Measurements from ENCODE around the gene NEU1. TPM values are rescaled to one million over a fixed set of nuclear protein-coding genes. Genes with fewer than 3 reads are reported as not detected.
A peak's percentile ranks its signal among the peaks of the same experiment; 100 is the strongest.

NEU1 gene
- total RNA-seq, 4 donors from 2014 or later: 20.8 to 42.7 (median 38.1) TPM

DNA sequence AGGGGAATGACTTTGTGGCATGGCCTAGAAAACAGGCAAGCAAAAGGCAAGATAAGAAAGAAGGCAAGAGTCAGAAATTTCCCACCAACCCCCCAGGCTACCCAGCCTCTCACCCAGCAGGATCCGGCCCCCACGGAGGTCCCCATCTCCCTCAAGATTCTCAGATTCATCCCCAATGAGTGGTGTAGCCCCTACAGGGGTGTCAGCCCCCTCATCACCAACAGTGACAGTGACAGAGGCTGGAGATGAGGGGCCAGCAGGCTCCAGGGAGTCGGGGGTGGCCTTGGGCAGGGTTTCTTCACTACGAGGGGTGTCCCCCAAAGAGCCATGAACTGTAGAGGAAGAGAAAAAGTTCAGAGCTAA, 33.9 kb upstream of the NEU1 start:
- H3K27me3 ChIP-seq: no peaks in the 10 kb centered on the region
- no peaks in the 10 kb centered on the region for H3K9me3 ChIP-seq
- ATAC-seq: no peak
- peak overlapping the region; percentile 85 to 95 (median 90) for H3K4me3 ChIP-seq
- TF ChIP-seq, protein P1, sequence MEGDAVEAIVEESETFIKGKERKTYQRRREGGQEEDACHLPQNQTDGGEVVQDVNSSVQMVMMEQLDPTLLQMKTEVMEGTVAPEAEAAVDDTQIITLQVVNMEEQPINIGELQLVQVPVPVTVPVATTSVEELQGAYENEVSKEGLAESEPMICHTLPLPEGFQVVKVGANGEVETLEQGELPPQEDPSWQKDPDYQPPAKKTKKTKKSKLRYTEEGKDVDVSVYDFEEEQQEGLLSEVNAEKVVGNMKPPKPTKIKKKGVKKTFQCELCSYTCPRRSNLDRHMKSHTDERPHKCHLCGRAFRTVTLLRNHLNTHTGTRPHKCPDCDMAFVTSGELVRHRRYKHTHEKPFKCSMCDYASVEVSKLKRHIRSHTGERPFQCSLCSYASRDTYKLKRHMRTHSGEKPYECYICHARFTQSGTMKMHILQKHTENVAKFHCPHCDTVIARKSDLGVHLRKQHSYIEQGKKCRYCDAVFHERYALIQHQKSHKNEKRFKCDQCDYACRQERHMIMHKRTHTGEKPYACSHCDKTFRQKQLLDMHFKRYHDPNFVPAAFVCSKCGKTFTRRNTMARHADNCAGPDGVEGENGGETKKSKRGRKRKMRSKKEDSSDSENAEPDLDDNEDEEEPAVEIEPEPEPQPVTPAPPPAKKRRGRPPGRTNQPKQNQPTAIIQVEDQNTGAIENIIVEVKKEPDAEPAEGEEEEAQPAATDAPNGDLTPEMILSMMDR (IDR thresholded peaks at IDR 0.05 in 4 of 5, conservative IDR thresholded peaks at IDR 0.05 in 1 of 5): no peak
- no peak for TF ChIP-seq POLR2A (IDR thresholded peaks at IDR 0.05)
- H3K27ac ChIP-seq: peak overlapping the region; percentile 71 to 95 (median 92)
- intact Hi-C loops (cut with DNase I; ENCODE audit: low total_unique reads): loop anchor here (2.0 to 10.0 kb wide), 3 partner anchors 62 to 352 kb away; partner anchors contain the start of genes ABHD16A, ATP6V1G2, DDX39B and NFKBIL1
- H3K36me3 ChIP-seq: peaks cover 0 to 35% of the 10 kb centered on the region in 2 donors
- peaks cover 13 to 18% of the 10 kb centered on the region in 2 donors for H3K4me1 ChIP-seq
- in situ Hi-C loops (cut with MboI; ENCODE audit: low sequenced_read_pairs in 4 of 4): loop anchor here in 1 of 4 donors (10.0 kb wide), 1 partner anchor 78 kb away; the partner anchor contains the start of gene DXO
- no peak for DNase-seq

DNA sequence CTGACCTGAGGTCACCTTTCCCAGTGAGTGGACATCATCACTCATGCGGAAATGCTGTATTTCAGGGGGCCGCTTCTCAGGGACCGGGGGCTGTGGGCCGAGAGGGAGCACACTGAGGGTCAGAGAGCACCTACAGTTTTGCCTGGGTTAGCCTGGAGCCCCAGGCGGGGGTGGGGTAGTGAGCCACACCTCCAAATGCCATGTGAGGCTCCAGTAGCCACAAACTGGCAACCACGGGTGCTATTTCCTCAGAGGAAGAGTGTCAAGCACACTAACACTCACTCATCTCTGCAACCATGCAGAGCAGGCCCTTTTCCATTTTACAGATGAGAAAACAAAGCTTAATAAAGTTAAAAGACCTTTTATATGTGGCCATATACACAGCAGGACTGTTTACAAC, 30.2 kb upstream of the NEU1 start:
- no peak overlapping the region for H3K4me3 ChIP-seq
- H3K27me3 ChIP-seq: no peaks in the 10 kb centered on the region
- ATAC-seq (no peak), DNase-seq (no peak)
- H3K4me1 ChIP-seq: peaks cover 5 to 6% of the 10 kb centered on the region in 2 donors
- H3K36me3 ChIP-seq: peaks cover 0 to 69% of the 10 kb centered on the region in 2 donors
- intact Hi-C loops (cut with DNase I; ENCODE audit: low total_unique reads) (loop anchor here (10.0 kb wide), 1 partner anchor 348 kb away; the partner anchor contains the start of genes ATP6V1G2, DDX39B and NFKBIL1), in situ Hi-C loops (cut with MboI; ENCODE audit: low sequenced_read_pairs in 4 of 4) (loop anchor here in 1 of 4 donors (10.0 kb wide), 1 partner anchor 82 kb away; the partner anchor contains the start of gene DXO)
- TF ChIP-seq, protein P1 (IDR thresholded peaks at IDR 0.05 in 4 of 5, conservative IDR thresholded peaks at IDR 0.05 in 1 of 5): no peak
- no peak for TF ChIP-seq POLR2A (IDR thresholded peaks at IDR 0.05)
- H3K9me3 ChIP-seq: no peaks in the 10 kb centered on the region
- H3K27ac ChIP-seq: no peak overlapping the region

DNA sequence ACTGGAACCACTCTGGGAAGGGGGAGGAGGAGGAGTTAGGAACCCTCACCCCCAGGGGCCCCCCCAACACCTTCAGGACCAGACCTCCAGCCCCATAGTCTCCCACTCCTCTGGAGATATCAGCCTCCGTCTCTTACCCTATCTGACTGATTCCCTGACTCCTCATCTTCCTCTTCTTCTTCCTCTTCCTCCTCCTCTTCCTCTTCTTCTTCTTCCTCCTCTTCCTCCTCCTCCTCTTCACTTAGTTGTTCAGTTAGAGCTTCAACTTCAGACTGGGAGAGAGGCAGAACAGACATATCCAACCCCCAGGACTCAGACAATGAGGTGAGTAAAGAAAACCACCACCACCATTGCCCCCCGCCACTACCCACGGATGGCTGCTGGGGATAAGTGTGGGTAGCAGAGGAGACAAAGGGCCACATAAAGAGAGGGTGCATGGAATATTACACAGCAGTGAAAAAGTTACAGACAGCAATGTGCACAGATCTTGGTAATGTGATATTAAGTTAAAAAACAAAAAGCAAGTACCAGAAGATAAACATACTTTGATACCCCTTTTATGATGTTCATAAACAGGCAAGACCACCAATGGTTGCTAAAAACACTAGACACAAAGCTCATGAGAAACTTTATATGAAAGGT, 26.8 kb upstream of the NEU1 start:
- H3K4me3 ChIP-seq: no peak overlapping the region
- no peak for DNase-seq
- no peak for TF ChIP-seq POLR2A (IDR thresholded peaks at IDR 0.05)
- TF ChIP-seq, protein P1 (IDR thresholded peaks at IDR 0.05 in 4 of 5, conservative IDR thresholded peaks at IDR 0.05 in 1 of 5): no peak
- H3K36me3 ChIP-seq: peaks cover 0 to 88% of the 10 kb centered on the region in 2 donors
- in situ Hi-C loops (cut with MboI; ENCODE audit: low sequenced_read_pairs in 4 of 4): no loop called here
- no peaks in the 10 kb centered on the region for H3K4me1 ChIP-seq
- no peak for ATAC-seq
- H3K27me3 ChIP-seq: no peaks in the 10 kb centered on the region
- H3K27ac ChIP-seq: no peak overlapping the region
- intact Hi-C loops (cut with DNase I; ENCODE audit: low total_unique reads): no loop called here
- no peaks in the 10 kb centered on the region for H3K9me3 ChIP-seq

DNA sequence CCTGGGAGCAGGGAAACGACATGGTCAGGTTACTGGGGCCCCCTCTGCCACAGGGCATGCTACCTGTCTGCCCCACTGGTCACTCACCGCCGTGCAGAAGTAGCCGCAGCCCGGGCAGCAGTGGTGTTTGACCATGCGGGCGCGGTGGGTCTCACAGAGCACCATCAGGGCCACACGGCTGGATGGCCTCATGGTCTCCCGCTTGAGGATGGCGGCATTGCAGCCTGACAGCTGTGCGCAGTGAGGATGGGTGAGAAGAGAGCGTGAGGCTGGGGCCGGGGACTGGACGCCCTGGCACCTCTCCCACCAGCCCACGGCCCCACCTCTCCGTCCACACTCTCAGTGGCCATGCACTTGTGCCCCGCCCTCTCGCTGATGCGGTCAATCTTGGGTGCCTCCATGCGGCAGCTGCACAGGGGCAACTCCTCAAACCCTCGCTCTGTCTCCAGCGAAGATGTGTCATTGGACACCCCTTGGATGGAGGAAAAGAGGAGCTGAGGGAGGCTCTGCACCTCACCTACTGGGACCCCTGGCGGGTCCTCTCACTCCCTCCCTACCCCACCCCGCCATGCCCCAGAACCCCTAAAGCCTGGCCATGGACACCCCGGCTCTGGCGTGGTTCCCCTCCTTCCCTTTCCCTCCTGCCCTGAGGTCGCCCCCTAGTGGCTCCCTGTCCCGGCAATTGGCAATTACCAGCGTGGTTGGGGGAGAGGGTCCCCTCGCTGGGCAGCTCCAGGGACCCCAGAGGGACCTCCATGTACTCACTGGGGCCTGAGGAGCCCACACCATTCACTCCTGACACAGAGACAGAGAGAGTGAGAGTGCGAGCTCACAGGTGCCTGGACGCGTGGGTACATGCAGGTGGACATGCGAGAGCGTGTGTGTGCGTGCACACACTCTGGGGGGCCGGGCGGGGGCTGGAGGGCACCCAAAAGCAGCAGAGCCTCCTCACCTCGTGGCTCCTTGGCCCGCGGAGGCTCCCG, 25.9 kb upstream of the NEU1 start:
- in situ Hi-C loops (cut with MboI; ENCODE audit: low sequenced_read_pairs in 4 of 4) (no loop called here), intact Hi-C loops (cut with DNase I; ENCODE audit: low total_unique reads) (no loop called here)
- no peaks in the 10 kb centered on the region for H3K9me3 ChIP-seq
- H3K4me1 ChIP-seq: no peaks in the 10 kb centered on the region
- H3K4me3 ChIP-seq: no peak overlapping the region
- H3K36me3 ChIP-seq: peaks cover 0 to 93% of the 10 kb centered on the region in 2 donors
- ATAC-seq: no peak
- TF ChIP-seq, protein P1 (IDR thresholded peaks at IDR 0.05 in 4 of 5, conservative IDR thresholded peaks at IDR 0.05 in 1 of 5): peak; percentile 10 to 61 (median 55)
- TF ChIP-seq POLR2A (IDR thresholded peaks at IDR 0.05): no peak
- H3K27ac ChIP-seq: no peak overlapping the region
- H3K27me3 ChIP-seq: no peaks in the 10 kb centered on the region
- DNase-seq: no peak

Data from gastrocnemius medialis (tissue), 4 donors.